Activated CD8-positive, alpha-beta memory T cell treated with anti-CD3 and anti-CD28 coated beads, Interleukin-2, amount 50 U/mL, for 1 hour (primary cell): ENCODE data around the gene ATP8B3.
"Not testable (repeated sequence)": the region's sequence is repeated elsewhere in the genome, so short reads cannot be mapped to it uniquely, and the experiment has no call there.

Experiments
- DNase-seq: peaks from one replicate; pipeline ENCODE4 v3.0.0-alpha.2; 2020; ENCODE audit errors: extremely low read depth

The ATP8B3 gene

DNA sequence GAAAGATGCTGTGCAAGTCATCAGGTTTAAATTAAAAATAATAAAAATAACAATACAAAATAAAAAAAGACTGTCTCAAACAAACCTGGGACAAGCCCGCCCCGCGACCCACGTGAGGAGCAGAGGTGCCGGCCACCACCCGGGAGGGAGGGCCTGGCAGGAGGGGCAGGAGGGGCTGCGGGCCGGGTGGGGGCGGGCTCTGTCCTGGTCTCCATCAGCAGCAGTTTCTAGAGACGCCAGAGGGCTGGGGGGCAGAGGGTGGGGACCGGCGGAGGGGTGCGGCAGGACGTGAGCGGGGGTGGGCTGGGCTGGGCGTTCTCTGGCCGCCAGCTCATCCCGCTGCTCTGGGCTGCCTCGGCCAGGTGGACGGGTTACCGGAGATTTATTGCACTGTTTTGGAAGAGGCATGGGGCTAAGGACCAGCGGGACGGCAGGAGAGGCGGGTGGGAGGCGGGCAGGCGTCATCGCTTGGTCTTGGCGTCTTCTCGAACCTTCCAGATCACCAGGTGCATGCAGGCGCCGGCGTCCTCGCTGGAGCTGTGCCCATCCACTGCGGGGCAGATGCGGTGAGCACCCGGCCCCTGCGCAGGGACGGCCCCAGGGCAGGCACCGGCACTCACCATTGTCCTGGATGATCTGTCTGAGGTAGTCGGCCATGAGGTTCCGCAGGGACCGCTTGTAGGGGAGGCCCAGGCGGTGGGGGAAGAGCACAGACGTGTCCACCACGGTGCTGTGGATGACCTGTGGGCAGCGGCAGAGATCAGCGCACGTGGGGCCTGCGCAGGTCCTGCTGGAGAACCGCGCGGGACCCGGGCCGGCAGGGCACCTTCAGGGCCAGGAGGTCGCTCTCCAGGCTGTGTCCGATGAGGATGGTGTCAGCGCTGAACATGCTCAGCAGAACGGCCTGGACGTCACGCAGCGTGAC is 3.8 kb upstream of the ATP8B3 start:
- no peak for DNase-seq

- no peak for DNase-seq
Measured at GRCh38 chr19:1814833-1815604, 2.9 kb upstream of the ATP8B3 start.

DNA sequence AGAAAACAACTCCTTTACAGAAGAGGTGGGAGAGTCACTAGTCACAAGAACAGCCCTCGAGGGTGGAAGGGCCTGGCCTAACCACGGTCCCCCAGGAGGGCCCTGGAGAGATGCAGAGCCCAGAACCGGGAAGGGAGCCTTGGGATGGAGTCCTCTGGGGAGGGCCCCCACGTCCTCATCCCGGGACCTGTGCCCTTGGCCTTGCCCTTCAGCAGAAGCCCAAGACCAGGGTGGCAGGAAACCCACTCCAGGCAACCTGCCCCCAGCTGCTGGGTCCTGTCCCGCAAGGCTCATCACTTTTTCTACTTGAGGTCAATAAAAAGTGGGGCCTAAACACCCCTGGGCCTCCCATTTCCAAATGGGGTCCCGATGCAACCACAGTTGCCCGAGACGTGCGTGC is 2.3 kb upstream of the ATP8B3 start:
- DNase-seq = no peak

- no peak for DNase-seq
Measured at GRCh38 chr19:1813192-1814182, 1.4 kb upstream of the ATP8B3 start.

GRCh38 chr19:1812426-1813191 is 533 bp upstream of the ATP8B3 start:
- peak; percentile 65 for DNase-seq

GRCh38 chr19:1811472-1811894 is 593 bp downstream of the ATP8B3 start:
- DNase-seq = no peak

DNA sequence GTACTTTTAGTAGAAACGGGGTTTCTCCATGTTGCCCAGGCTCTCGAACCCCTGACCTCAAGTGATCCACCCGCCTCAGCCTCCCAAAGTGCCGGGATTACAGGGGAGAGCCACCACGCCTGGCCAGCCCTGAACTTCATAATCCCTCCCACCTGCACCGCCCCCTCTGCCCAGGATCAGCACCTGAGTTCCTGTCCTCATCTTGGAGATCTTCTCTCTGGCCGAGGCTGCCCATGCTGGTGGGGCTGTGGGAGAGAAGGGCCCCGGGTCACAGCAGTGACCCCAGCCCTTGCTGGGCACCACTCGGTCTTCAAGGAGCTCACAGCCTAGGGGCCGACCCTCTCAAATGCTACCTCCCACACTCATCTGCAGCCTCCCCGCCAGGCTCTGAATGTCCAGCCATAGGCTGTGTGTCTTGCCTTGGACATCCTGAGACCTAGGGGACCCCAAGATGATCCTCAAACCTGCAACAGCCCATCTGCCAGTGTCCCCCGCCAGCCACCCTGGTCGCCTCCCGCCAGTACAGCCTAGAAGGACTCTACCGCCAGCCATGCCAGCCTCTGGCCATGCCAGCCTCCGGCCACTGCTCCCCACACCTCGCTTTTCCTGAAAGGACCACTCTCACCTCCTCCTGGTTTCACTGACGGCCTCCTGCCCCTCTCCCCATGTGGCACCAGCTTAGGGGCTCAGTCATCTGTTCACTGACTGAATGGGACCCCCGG is 1.5 kb downstream of the ATP8B3 start:
- no peak for DNase-seq

DNA sequence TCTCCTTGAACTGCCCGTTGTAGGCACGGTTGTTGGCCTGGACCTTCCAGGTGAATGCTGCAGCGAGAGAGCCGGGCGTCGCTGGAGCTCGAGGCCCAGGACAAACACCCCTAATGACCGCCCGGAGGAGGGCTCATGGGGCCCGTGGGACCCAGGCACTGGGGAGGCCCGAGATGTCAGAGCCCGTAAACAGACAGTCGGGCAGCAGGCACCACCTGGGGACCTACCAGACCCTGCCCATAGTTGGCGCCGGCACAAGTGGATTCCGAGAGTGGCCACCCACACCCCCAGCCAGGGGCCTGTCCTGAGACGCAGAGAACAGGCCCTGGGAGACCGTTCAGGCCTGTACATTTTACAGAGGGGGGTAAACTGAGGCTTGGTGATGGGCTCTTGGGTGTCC is 2.4 kb downstream of the ATP8B3 start:
- no peak for DNase-seq

- no peak for DNase-seq
Measured at GRCh38 chr19:1808395-1808731, 3.7 kb downstream of the ATP8B3 start.

DNA sequence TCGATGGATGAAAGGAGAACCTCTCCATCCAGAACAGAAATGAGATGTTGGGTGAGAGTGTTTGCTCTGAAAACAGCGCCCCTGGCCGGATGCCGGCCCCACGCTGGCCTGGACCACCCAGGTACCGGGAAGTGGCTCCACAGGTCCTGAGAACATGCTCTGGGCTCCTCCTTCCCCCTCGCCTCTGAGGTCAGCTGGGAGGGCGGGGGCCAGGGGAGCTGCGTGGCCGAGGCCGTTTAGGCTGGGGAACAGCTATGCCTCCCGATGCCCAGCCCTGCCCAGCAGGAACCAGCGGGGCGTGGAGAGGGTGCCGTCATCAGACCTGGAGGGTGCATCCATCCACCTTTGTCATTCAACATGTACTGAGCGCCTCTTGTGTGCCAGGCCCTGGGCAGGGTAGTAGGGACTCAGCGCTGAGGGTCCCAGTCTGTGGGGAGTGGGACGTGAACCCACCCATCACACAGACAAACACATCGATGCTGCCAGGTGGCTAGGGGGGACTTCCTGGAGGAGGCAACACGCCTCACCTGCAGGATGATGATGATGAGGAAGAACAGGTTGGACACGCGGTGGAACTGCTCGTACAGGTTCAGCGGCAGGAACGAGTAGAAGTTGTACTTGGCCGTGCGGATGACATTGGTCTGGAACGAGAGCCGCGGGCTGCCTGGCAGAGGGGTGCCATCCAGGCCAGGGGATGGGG is 4.2 kb downstream of the ATP8B3 start:
- no peak for DNase-seq

- DNase-seq = no peak
Measured at GRCh38 chr19:1807030-1807694, 4.9 kb downstream of the ATP8B3 start.

DNA sequence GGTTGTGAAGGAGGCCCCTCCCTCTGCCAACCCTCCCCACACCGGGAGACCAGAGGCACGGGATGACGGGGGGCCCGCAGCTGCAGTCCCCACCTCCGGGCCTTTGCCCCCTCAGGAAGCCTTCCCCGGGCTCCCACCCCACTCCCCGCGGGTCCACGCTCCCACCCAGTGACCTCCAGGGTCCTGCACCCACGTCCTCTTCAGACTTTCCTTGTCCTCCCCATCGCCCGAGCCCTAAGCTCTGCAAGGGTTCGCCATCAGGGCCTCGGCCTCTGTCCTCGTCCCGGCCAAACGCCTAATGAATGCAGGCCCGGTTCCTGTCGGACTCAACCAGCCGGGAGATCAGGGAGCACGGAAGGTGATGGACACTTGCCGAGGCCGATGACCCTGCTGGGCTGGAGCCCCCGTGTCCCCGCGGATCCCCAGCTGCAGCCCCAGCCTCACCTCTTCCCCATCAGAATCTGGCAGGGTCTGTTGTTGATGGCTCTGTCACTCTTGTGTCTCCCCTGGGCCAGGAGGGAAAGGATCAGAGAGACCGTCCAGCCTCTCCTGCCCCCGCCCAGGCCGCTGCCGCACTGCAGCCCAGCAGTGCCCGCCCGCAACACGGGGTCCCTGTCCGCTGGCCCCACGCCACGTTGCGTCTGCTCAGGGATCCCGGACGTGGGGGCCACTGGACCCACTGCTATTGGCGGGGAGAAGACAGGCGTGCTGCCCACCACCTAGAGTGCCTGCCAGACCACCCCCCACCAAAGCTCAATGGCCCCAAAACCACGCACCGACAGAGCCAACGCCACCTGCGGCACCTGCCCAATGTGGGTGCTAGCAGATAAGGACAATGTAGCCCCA is 5.7 kb downstream of the ATP8B3 start:
- no peak for DNase-seq

DNA sequence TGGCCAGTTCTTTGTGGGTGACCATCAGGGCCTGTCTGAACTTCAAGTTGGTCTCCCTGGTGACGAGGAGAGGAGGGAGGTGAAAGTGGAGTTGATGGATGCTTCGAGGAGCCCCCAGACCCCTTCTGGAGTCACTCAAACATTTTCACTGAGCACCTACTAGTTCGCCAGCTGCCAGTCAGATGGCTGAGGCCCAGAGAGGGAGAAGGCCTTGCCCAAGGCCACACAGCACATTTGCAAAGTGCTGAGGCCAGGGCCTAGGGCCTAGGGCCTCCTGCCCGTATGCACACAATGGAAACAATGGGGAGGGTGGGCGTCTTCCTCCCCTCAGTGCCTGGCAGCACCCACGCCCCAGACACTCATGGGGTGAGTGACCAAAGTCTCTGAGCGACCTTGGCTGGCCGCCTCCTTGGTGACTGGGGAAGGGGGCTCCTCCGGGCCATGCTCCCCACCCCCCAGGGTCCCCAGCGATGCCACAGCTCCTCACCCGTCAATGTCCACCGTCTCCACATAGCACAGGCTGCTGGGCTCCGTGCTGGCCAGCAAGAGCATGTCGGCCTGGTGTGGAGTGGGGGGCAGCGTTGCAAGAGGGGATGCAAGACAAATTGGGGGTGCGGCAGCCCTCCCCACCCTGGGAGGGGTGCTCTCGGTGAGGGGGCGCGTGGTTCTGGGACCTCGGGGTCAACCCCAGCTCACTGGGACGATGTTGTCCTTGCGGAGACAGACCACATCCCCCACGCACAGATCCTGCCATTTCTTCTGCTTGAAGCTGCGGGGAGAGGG is 6.5 kb downstream of the ATP8B3 start:
- no peak for DNase-seq

GRCh38 chr19:1804858-1805257 is 7.2 kb downstream of the ATP8B3 start:
- no peak for DNase-seq

- no peak for DNase-seq
Measured at GRCh38 chr19:1799695-1800342, 12.3 kb downstream of the ATP8B3 start.

DNA sequence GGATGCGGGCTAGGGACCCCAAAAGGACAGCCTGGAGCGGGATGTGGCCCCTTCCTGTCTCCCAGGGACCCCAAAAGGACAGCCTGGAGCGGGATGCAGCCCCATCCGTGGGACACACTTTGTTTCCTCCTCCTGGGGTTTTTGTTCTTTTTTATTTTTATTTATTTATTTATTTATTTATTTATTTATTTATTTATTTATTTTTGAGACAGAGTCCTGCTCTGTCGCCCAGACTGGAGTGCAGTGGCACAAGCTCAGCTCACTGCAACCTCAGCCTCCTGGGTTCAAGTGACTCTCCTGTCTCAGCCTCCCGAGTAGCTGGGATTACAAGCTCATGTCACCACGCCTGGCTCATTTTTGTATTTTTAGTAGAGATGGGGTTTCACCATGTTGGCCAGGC is 14.8 kb downstream of the ATP8B3 start:
- not testable (repeated sequence) for DNase-seq
